HCT116 (cell line): ENCODE results near the gene RIT1. TPM values are rescaled to one million over a fixed set of nuclear protein-coding genes. Genes with fewer than 3 reads are reported as not detected.

Experiments used
- ATAC-seq: fragments of 200-7000 bp; cut with Tn5 transposase; 2 replicates; pipeline ENCODE4 v1.9.1; 2020; ENCODE audit warnings: mild to moderate bottlenecking, moderate library complexity
- BruUV-seq: library from RNA; stranded (reverse); fragments of 400-500 nt; replicated peaks from 2 replicates; lab custom pipeline; 2021; lab: Mats Ljungman, UMichigan
- CTCF ChIA-PET: fragments of 300-600 bp; sonication (Branson Sonifier 250); formaldehyde crosslinking; loops from one replicate; lab custom pipeline; 2021; ENCODE audit warnings: antibody characterized with exemption; lab: Charles Lee
- POLR2A ChIA-PET: fragments of 300-600, 350-600 bp; sonication (Branson Sonifier 250); formaldehyde crosslinking; loops from one replicate; lab custom pipeline; 2021; ENCODE audit warnings: antibody characterized with exemption; lab: Charles Lee
- RAD21 ChIA-PET, 2 experiments: fragments of 300-600 bp; sonication (Branson Sonifier 250); formaldehyde crosslinking; loops; one replicate each; lab custom pipeline; 2023; ENCODE audit warnings: low total read pairs in 2 of 2; ENCODE audit not compliant: uncharacterized antibody in 2 of 2, unreplicated experiment in 2 of 2, low non-redundant PET in 1 of 2; lab: Charles Lee
- DNase-seq: peaks from one replicate; pipeline ENCODE4 v3.0.0-alpha.2; 2010; ENCODE audit warnings: low read depth, low spot score
- H2AFZ ChIP-seq: fragments of 200-600 bp; shearing (Covaris generic), sonication (generic); 2 replicates; pipeline ENCODE4 v1.6.1; 2017; ENCODE audit warnings: low read depth, mixed run types, mixed read lengths, antibody characterized with exemption, low read length; ENCODE audit not compliant: poor library complexity, severe bottlenecking
- H3K27ac ChIP-seq: 2 replicates; pipeline ENCODE4 v1.5.1; 2012; ENCODE audit warnings: low read depth, low read length
- H3K27me3 ChIP-seq: fragments of 200-600 bp; sonication (generic); 2 replicates; pipeline ENCODE4 v1.6.1; 2016; ENCODE audit warnings: mixed run types, low read length, mixed read lengths; ENCODE audit not compliant: insufficient read depth
- H3K36me3 ChIP-seq, 2 experiments: fragments of 200-500 bp in 1 of 2; fragments of 200-600 bp in 1 of 2; sonication (Bioruptor generic) in 1 of 2; sonication (generic) in 1 of 2; 2 replicates each; pipeline versions ENCODE4 v1.5.1 to v1.6.1; 2014 to 2016; ENCODE audit warnings: low read length in 2 of 2, inconsistent platforms in 1 of 2, mixed read lengths in 1 of 2, mixed run types in 1 of 2; ENCODE audit not compliant: insufficient read depth in 2 of 2, control insufficient read depth in 1 of 2
- H3K4me1 ChIP-seq, 2 experiments: fragments of 200-600 bp in 1 of 2; sonication (generic) in 1 of 2; 2 replicates each; pipeline versions ENCODE4 v1.5.1 to v1.6.1; 2012 to 2017; ENCODE audit warnings: low read length in 2 of 2, inconsistent platforms in 1 of 2, mild to moderate bottlenecking in 1 of 2, mixed read lengths in 1 of 2, mixed run types in 1 of 2, moderate library complexity in 1 of 2; ENCODE audit not compliant: insufficient read depth in 2 of 2, control insufficient read depth in 1 of 2
- H3K4me2 ChIP-seq: fragments of 200-600 bp; sonication (generic); 2 replicates; pipeline ENCODE4 v1.6.1; 2017; ENCODE audit warnings: mixed run types, low read length, mixed read lengths
- H3K4me3 ChIP-seq, 2 experiments: fragments of 200-600 bp in 1 of 2; sonication (generic) in 1 of 2; replicated peaks in 1 of 2; 2 replicates each; pipeline ENCODE4 v1.5.1; 2011 to 2016; ENCODE audit warnings: low read length in 2 of 2, control low read depth in 1 of 2, low read depth in 1 of 2, mild to moderate bottlenecking in 1 of 2, mixed read lengths in 1 of 2, mixed run types in 1 of 2
- H3K79me2 ChIP-seq: fragments of 200-600 bp; sonication (generic); 2 replicates; pipeline ENCODE4 v1.6.1; 2017; ENCODE audit warnings: mild to moderate bottlenecking, mixed run types, low read length, moderate library complexity, mixed read lengths; ENCODE audit not compliant: insufficient read depth
- H3K9ac ChIP-seq: fragments of 200-600 bp; sonication (generic); 2 replicates; pipeline ENCODE4 v1.6.1; 2016; ENCODE audit warnings: low read length, mixed read lengths
- H3K9me2 ChIP-seq: fragments of 200-600 bp; sonication (generic), shearing (Covaris generic); 2 replicates; pipeline ENCODE4 v1.6.1; 2017; ENCODE audit warnings: mixed run types, mild to moderate bottlenecking, moderate library complexity; ENCODE audit not compliant: insufficient read depth
- H3K9me3 ChIP-seq, 2 experiments: fragments of 200-500 bp in 1 of 2; fragments of 200-600 bp in 1 of 2; sonication (Bioruptor generic) in 1 of 2; sonication (generic) in 1 of 2; 2 replicates each; pipeline ENCODE4 v1.6.1; 2014 to 2017; ENCODE audit warnings: low read length in 2 of 2, mixed read lengths in 2 of 2, inconsistent platforms in 1 of 2, low read depth in 1 of 2, mild to moderate bottlenecking in 1 of 2, mixed run types in 1 of 2, moderate library complexity in 1 of 2; ENCODE audit not compliant: control insufficient read depth in 1 of 2, insufficient read depth in 1 of 2
- H4K20me1 ChIP-seq: fragments of 200-600 bp; sonication (generic), shearing (Covaris generic); 2 replicates; pipeline ENCODE4 v1.6.1; 2017; ENCODE audit warnings: mixed run types, mild to moderate bottlenecking, moderate library complexity; ENCODE audit not compliant: insufficient read depth
- ATF3 ChIP-seq: IDR thresholded peaks from 2 replicates; pipeline ENCODE4 v1.6.1; 2012
- CBX3 ChIP-seq: IDR thresholded peaks from 2 replicates; pipeline ENCODE4 v1.6.1; 2012; ENCODE audit warnings: low read depth
- EGR1 ChIP-seq: IDR thresholded peaks from 2 replicates; pipeline ENCODE4 v1.6.1; 2012; ENCODE audit warnings: low read depth
- ELF1 ChIP-seq: IDR thresholded peaks from 2 replicates; pipeline ENCODE4 v1.6.1; 2012; ENCODE audit warnings: low read depth, borderline replicate concordance
- EZH2 ChIP-seq: fragments of 200-600 bp; sonication (generic); IDR thresholded peaks from 2 replicates; pipeline ENCODE4 v1.6.1; 2017; ENCODE audit warnings: antibody characterized with exemption, mixed run types
- EZH2phosphoT487 ChIP-seq: fragments of 200-600 bp; IDR thresholded peaks from 2 replicates; pipeline ENCODE4 v1.6.1; 2018; ENCODE audit warnings: antibody characterized with exemption, borderline replicate concordance
- FOSL1 ChIP-seq: IDR thresholded peaks from 2 replicates; pipeline ENCODE4 v1.6.1; 2012; ENCODE audit warnings: low read depth
- JUND ChIP-seq: IDR thresholded peaks from 2 replicates; pipeline ENCODE4 v1.6.1; 2012
- POLR2A ChIP-seq: IDR thresholded peaks from 2 replicates; pipeline ENCODE4 v1.7.0; 2011; ENCODE audit warnings: borderline replicate concordance; ENCODE audit not compliant: insufficient read depth, insufficient read length; ENCODE audit errors: extremely low read depth
- POLR2AphosphoS5 ChIP-seq: IDR thresholded peaks from 2 replicates; pipeline ENCODE4 v1.6.1; 2011; ENCODE audit warnings: mild to moderate bottlenecking, low read depth, low read length, moderate library complexity
- RAD21 ChIP-seq: IDR thresholded peaks from 2 replicates; pipeline ENCODE4 v1.6.1; 2012; ENCODE audit warnings: low read depth, mild to moderate bottlenecking
- SP1 ChIP-seq: IDR thresholded peaks from 2 replicates; pipeline ENCODE4 v1.6.1; 2012; ENCODE audit warnings: low read depth
- SRF ChIP-seq: IDR thresholded peaks from 2 replicates; pipeline ENCODE4 v1.6.1; 2012; ENCODE audit warnings: low read depth
- TCF7L2 ChIP-seq: IDR thresholded peaks from 2 replicates; pipeline ENCODE4 v1.7.0; 2011; ENCODE audit warnings: borderline replicate concordance, inconsistent platforms; ENCODE audit not compliant: insufficient read depth, insufficient read length; ENCODE audit errors: extremely low read depth
- YY1 ChIP-seq: IDR thresholded peaks from 2 replicates; pipeline ENCODE4 v1.6.1; 2011; ENCODE audit warnings: low read length, low read depth, moderate library complexity, mild to moderate bottlenecking; ENCODE audit not compliant: insufficient replicate concordance; ENCODE audit errors: extremely low read depth
- intact Hi-C: fragments of 100-400 bp; cut with micrococcal nuclease; formaldehyde crosslinking; loops from 2 replicates; pipeline ENCODE4 v1.10.0; 2022
- total RNA-seq: library from RNA; stranded (reverse); gene quantifications from one replicate; pipeline ENCODE4 v1.2.1, GENCODE V29; 2021; ENCODE audit not compliant: unreplicated experiment
- TF ChIP-seq, protein P1 (sequence below): IDR thresholded peaks from 2 replicates; pipeline ENCODE4 v1.6.1; 2011; ENCODE audit warnings: mild to moderate bottlenecking, low read length, moderate library complexity; ENCODE audit not compliant: insufficient replicate concordance; ENCODE audit errors: extremely low read depth
- TF ChIP-seq, protein P2 (sequence below), 3 experiments: fragments of 200-600 bp in 1 of 3; sonication (generic) in 1 of 3; IDR thresholded peaks in 2 of 3; conservative IDR thresholded peaks in 1 of 3; 2 replicates each; pipeline ENCODE4 v1.5.1; 2012 to 2017; ENCODE audit warnings: low read depth in 2 of 3, low read length in 2 of 3, antibody characterized with exemption in 1 of 3, borderline replicate concordance in 1 of 3, control low read depth in 1 of 3, mild to moderate bottlenecking in 1 of 3, mixed read lengths in 1 of 3, mixed run types in 1 of 3, moderate library complexity in 1 of 3; ENCODE audit not compliant: insufficient read depth in 1 of 3
- TF ChIP-seq, protein P3 (sequence below): IDR thresholded peaks from 2 replicates; pipeline ENCODE4 v1.6.1; 2012; ENCODE audit warnings: low read depth

RIT1 gene
- total RNA-seq, 1 experiment from 2014 or later, result 10.2 TPM

GRCh38 chr1:155861896-155862295 is 49.3 kb downstream of the RIT1 start:
- H3K4me1 ChIP-seq, result peaks cover 3 to 15% of the 10 kb centered on the region in 2 experiments; a peak in 3 of 4 replicates
- H2AFZ ChIP-seq, result no peak overlapping the region
- ChIA-PET CTCF (no interaction called here), POLR2A (no interaction called here), RAD21 (no interaction called here)
- peaks cover 1% of the 10 kb centered on the region; the same call in 1 of the 2 replicates for H3K79me2 ChIP-seq
- H3K9me3 ChIP-seq, result no peaks in the 10 kb centered on the region
- intact Hi-C loops, result no loop called here
- no peak for ATAC-seq
- H3K27me3 ChIP-seq, result peaks cover 9% of the 10 kb centered on the region
- H3K36me3 ChIP-seq, result no peaks in the 10 kb centered on the region
- H3K4me2 ChIP-seq, result no peak overlapping the region
- H3K4me3 ChIP-seq, result no peak overlapping the region
- TF ChIP-seq POLR2AphosphoS5, result no peak
- TF ChIP-seq RAD21, result no peak
- TF ChIP-seq, protein P1, sequence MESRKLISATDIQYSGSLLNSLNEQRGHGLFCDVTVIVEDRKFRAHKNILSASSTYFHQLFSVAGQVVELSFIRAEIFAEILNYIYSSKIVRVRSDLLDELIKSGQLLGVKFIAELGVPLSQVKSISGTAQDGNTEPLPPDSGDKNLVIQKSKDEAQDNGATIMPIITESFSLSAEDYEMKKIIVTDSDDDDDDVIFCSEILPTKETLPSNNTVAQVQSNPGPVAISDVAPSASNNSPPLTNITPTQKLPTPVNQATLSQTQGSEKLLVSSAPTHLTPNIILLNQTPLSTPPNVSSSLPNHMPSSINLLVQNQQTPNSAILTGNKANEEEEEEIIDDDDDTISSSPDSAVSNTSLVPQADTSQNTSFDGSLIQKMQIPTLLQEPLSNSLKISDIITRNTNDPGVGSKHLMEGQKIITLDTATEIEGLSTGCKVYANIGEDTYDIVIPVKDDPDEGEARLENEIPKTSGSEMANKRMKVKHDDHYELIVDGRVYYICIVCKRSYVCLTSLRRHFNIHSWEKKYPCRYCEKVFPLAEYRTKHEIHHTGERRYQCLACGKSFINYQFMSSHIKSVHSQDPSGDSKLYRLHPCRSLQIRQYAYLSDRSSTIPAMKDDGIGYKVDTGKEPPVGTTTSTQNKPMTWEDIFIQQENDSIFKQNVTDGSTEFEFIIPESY, result no peak
- TF ChIP-seq ATF3, result no peak
- no peak for TF ChIP-seq POLR2A
- TF ChIP-seq YY1, result no peak
- no peak for TF ChIP-seq ELF1
- no peak for TF ChIP-seq EGR1
- TF ChIP-seq EZH2, result no peak
- TF ChIP-seq FOSL1, result no peak
- TF ChIP-seq EZH2phosphoT487, result no peak
- TF ChIP-seq CBX3, result no peak
- TF ChIP-seq, protein P2, sequence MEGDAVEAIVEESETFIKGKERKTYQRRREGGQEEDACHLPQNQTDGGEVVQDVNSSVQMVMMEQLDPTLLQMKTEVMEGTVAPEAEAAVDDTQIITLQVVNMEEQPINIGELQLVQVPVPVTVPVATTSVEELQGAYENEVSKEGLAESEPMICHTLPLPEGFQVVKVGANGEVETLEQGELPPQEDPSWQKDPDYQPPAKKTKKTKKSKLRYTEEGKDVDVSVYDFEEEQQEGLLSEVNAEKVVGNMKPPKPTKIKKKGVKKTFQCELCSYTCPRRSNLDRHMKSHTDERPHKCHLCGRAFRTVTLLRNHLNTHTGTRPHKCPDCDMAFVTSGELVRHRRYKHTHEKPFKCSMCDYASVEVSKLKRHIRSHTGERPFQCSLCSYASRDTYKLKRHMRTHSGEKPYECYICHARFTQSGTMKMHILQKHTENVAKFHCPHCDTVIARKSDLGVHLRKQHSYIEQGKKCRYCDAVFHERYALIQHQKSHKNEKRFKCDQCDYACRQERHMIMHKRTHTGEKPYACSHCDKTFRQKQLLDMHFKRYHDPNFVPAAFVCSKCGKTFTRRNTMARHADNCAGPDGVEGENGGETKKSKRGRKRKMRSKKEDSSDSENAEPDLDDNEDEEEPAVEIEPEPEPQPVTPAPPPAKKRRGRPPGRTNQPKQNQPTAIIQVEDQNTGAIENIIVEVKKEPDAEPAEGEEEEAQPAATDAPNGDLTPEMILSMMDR (IDR thresholded peaks at IDR 0.05 in 2 of 3, conservative IDR thresholded peaks at IDR 0.05 in 1 of 3; ENCODE audit: borderline replicate concordance in 1 of 3, insufficient read depth in 1 of 3, low read depth in 2 of 3, low read length in 2 of 3), result no peak
- TF ChIP-seq, protein P3, sequence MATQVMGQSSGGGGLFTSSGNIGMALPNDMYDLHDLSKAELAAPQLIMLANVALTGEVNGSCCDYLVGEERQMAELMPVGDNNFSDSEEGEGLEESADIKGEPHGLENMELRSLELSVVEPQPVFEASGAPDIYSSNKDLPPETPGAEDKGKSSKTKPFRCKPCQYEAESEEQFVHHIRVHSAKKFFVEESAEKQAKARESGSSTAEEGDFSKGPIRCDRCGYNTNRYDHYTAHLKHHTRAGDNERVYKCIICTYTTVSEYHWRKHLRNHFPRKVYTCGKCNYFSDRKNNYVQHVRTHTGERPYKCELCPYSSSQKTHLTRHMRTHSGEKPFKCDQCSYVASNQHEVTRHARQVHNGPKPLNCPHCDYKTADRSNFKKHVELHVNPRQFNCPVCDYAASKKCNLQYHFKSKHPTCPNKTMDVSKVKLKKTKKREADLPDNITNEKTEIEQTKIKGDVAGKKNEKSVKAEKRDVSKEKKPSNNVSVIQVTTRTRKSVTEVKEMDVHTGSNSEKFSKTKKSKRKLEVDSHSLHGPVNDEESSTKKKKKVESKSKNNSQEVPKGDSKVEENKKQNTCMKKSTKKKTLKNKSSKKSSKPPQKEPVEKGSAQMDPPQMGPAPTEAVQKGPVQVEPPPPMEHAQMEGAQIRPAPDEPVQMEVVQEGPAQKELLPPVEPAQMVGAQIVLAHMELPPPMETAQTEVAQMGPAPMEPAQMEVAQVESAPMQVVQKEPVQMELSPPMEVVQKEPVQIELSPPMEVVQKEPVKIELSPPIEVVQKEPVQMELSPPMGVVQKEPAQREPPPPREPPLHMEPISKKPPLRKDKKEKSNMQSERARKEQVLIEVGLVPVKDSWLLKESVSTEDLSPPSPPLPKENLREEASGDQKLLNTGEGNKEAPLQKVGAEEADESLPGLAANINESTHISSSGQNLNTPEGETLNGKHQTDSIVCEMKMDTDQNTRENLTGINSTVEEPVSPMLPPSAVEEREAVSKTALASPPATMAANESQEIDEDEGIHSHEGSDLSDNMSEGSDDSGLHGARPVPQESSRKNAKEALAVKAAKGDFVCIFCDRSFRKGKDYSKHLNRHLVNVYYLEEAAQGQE, result no peak
- TF ChIP-seq JUND, result no peak
- no peak for TF ChIP-seq SRF
- TF ChIP-seq TCF7L2, result no peak
- no peak for TF ChIP-seq SP1
- TF ChIP-seq, all 23 proteins: peak for 0
- DNase-seq, result no peak
- Histone ChIP-seq H3K9ac (no peak overlapping the region), H3K27ac (no peak overlapping the region), H4K20me1 (no peaks in the 10 kb centered on the region), H3K9me2 (no peaks in the 10 kb centered on the region)
- BruUV-seq, result no TSS peak
